Parathyroid adenoma (tissue), 2 donors: Measurements from ENCODE around the gene SLC9A8.

Source experiments
- H2AFZ ChIP-seq: fragments of 300-600 bp; sonication (generic); one replicate; pipeline ENCODE4 v1.7.0; 2017; ENCODE audit warnings: antibody characterized with exemption, mild to moderate bottlenecking
- H3K27ac ChIP-seq: fragments of 300-600 bp; sonication (generic); one replicate; pipeline ENCODE4 v1.7.0; 2017
- H3K27me3 ChIP-seq: fragments of 300-600 bp; sonication (generic); one replicate; pipeline ENCODE4 v1.7.0; 2017; ENCODE audit warnings: low read length; ENCODE audit not compliant: control insufficient read depth, insufficient read depth
- H3K36me3 ChIP-seq: fragments of 300-600 bp; sonication (generic); one replicate; pipeline ENCODE4 v1.7.0; 2017; ENCODE audit warnings: low read length; ENCODE audit not compliant: control insufficient read depth, insufficient read depth
- H3K4me1 ChIP-seq: fragments of 300-600 bp; sonication (generic); one replicate; pipeline ENCODE4 v1.7.0; 2017; ENCODE audit warnings: control low read depth
- H3K4me2 ChIP-seq: fragments of 300-600 bp; sonication (generic); one replicate; pipeline ENCODE4 v1.7.0; 2017; ENCODE audit warnings: low read length
- H3K4me3 ChIP-seq: fragments of 300-600 bp; sonication (generic); one replicate; pipeline ENCODE4 v1.7.0; 2017; ENCODE audit warnings: low read depth, low read length
- H3K79me2 ChIP-seq: fragments of 300-600 bp; sonication (generic); one replicate; pipeline ENCODE4 v1.7.0; 2017; ENCODE audit warnings: control low read depth
- H3K9ac ChIP-seq: fragments of 300-600 bp; sonication (generic); one replicate; pipeline ENCODE4 v1.7.0; 2017; ENCODE audit warnings: mild to moderate bottlenecking
- H3K9me3 ChIP-seq: fragments of 300-600 bp; sonication (generic); one replicate; pipeline ENCODE4 v1.7.0; 2017; ENCODE audit warnings: low read length; ENCODE audit not compliant: control insufficient read depth
- CTCF ChIP-seq: fragments of 300-600 bp; sonication (generic); IDR thresholded peaks from one replicate; pipeline ENCODE4 v1.7.0; 2017; ENCODE audit warnings: antibody characterized with exemption, mild to moderate bottlenecking
- donor health status: primary hyperparathyroidism.

The SLC9A8 gene

GRCh38 chr20:49812507-49813304 is at the start of gene SLC9A8:
Gene SLC9A8 (plus strand): TSS chr20:49812828. CDS start chr20:49812923, 95 bp downstream.
- H2AFZ ChIP-seq, result peak within 1 kb of the TSS; percentile 100
- peak; percentile 46 for TF ChIP-seq CTCF
- H3K27me3 ChIP-seq, result no peaks in the 10 kb centered on the region
- H3K4me2 ChIP-seq, result peak within 1 kb of the TSS; percentile 86
- no peaks in the 10 kb centered on the region for H3K9me3 ChIP-seq
- peaks cover 17% of the 10 kb centered on the region for H3K4me1 ChIP-seq
- peak within 1 kb of the TSS; percentile 73 for H3K9ac ChIP-seq
- peak within 1 kb of the TSS; percentile 83 for H3K4me3 ChIP-seq
- peak within 1 kb of the TSS; percentile 94 for H3K27ac ChIP-seq
- H3K79me2 ChIP-seq, result no peaks in the 10 kb centered on the region
- no peaks in the 10 kb centered on the region for H3K36me3 ChIP-seq

GRCh38 chr20:49762940-49763766 is 49.5 kb upstream of the SLC9A8 start:
- Histone ChIP-seq H3K9me3 (no peaks in the 10 kb centered on the region), H2AFZ (no peak overlapping the region), H3K4me1 (peaks cover 9% of the 10 kb centered on the region), H3K4me3 (no peak overlapping the region), H3K36me3 (no peaks in the 10 kb centered on the region), H3K4me2 (no peak overlapping the region), H3K27ac (no peak overlapping the region), H3K79me2 (no peaks in the 10 kb centered on the region), H3K9ac (no peak overlapping the region), H3K27me3 (no peaks in the 10 kb centered on the region)
- no peak for TF ChIP-seq CTCF

GRCh38 chr20:49765413-49765736 is 47.3 kb upstream of the SLC9A8 start:
- no peak overlapping the region for H3K27ac ChIP-seq
- H3K4me3 ChIP-seq, result no peak overlapping the region
- H3K4me1 ChIP-seq, result peaks cover 7% of the 10 kb centered on the region
- no peak overlapping the region for H3K4me2 ChIP-seq
- H3K9ac ChIP-seq, result no peak overlapping the region
- peak overlapping the region; percentile 31 for H2AFZ ChIP-seq
- no peaks in the 10 kb centered on the region for H3K27me3 ChIP-seq
- no peak for TF ChIP-seq CTCF
- no peaks in the 10 kb centered on the region for H3K9me3 ChIP-seq
- H3K79me2 ChIP-seq, result no peaks in the 10 kb centered on the region
- H3K36me3 ChIP-seq, result no peaks in the 10 kb centered on the region

GRCh38 chr20:49765846-49766541 is 46.6 kb upstream of the SLC9A8 start:
- Histone ChIP-seq H3K4me1 (peaks cover 4% of the 10 kb centered on the region), H3K36me3 (no peaks in the 10 kb centered on the region), H3K27me3 (no peaks in the 10 kb centered on the region), H3K4me3 (no peak overlapping the region), H3K9ac (peak overlapping the region; percentile 24), H3K27ac (no peak overlapping the region), H3K4me2 (no peak overlapping the region), H3K9me3 (no peaks in the 10 kb centered on the region), H3K79me2 (no peaks in the 10 kb centered on the region), H2AFZ (no peak overlapping the region)
- TF ChIP-seq CTCF, result no peak
